Natural killer cell (primary cell): Measurements from ENCODE around the gene VSTM2B. TPM values are rescaled to one million over a fixed set of nuclear protein-coding genes. Genes with fewer than 3 reads are reported as not detected.
"Not testable (repeated sequence)": the region's sequence is repeated elsewhere in the genome, so short reads cannot be mapped to it uniquely, and the experiment has no call there.

ENCODE experiments used
- ATAC-seq, 3 donors: fragments of 150-1000 bp in 2 of 3; fragments of 200-7000 bp in 1 of 3; cut with Tn5 transposase; 1 replicate in 1 of 3; 2 replicates in 2 of 3; pipeline ENCODE4 v1.10.0; 2021; ENCODE audit warnings: mild to moderate bottlenecking in 2 of 3, moderate library complexity in 2 of 3
- DNase-seq, 2 donors: peaks; one replicate each; pipeline versions ENCODE4 v3.0.0 to v3.0.0-alpha.2; 2013 to 2021; ENCODE audit warnings: mixed read lengths in 1 of 2
- H3K27ac ChIP-seq: one replicate; pipeline ENCODE4 v1.5.1; 2013; ENCODE audit warnings: mild to moderate bottlenecking, low read length
- H3K27me3 ChIP-seq: one replicate; pipeline ENCODE4 v1.6.1; 2013; ENCODE audit warnings: low read length; ENCODE audit not compliant: control insufficient read depth, insufficient read depth
- H3K36me3 ChIP-seq: one replicate; pipeline ENCODE4 v1.6.1; 2013; ENCODE audit warnings: low read length; ENCODE audit not compliant: control insufficient read depth, insufficient read depth
- H3K4me1 ChIP-seq: one replicate; pipeline ENCODE4 v1.6.1; 2013; ENCODE audit warnings: low read length; ENCODE audit not compliant: control insufficient read depth, insufficient read depth
- H3K4me3 ChIP-seq: one replicate; pipeline ENCODE4 v1.5.1; 2013; ENCODE audit warnings: low read length
- H3K9me3 ChIP-seq: one replicate; pipeline ENCODE4 v1.6.1; 2013; ENCODE audit warnings: low read length; ENCODE audit not compliant: control insufficient read depth, insufficient read depth
- H3K27ac Mint-ChIP-seq, 2 donors: one replicate each; pipeline ENCODE4 v1.8.0; 2022; ENCODE audit warnings: mild to moderate bottlenecking in 2 of 2, mixed read lengths in 2 of 2, moderate library complexity in 1 of 2
- H3K27me3 Mint-ChIP-seq, 2 donors: one replicate each; pipeline ENCODE4 v1.8.0; 2022; ENCODE audit warnings: low read depth in 2 of 2, mixed read lengths in 2 of 2
- H3K36me3 Mint-ChIP-seq: one replicate; pipeline ENCODE4 v1.8.0; 2022; ENCODE audit warnings: mixed read lengths
- H3K4me1 Mint-ChIP-seq, 2 donors: one replicate each; pipeline ENCODE4 v1.8.0; 2022; ENCODE audit warnings: mixed read lengths in 2 of 2
- H3K4me3 Mint-ChIP-seq: one replicate; pipeline ENCODE4 v1.8.0; 2022; ENCODE audit warnings: mild to moderate bottlenecking, moderate library complexity, mixed read lengths
- H3K9me3 Mint-ChIP-seq, 2 donors: one replicate each; pipeline ENCODE4 v1.8.0; 2022; ENCODE audit warnings: mixed read lengths in 2 of 2
- CTCF ChIP-seq: fragments of 200-600 bp; IDR thresholded peaks from one replicate; pipeline ENCODE4 v1.8.0; 2022; ENCODE audit warnings: antibody characterized with exemption
- WGBS: methylation state at CpG from one replicate; pipeline ENCODE4 v1.1.7; 2013; ENCODE audit warnings: missing lambda C conversion rate; ENCODE audit not compliant: insufficient coverage; 5-methylcytosine and 5-hydroxymethylcytosine counted together
- intact Hi-C: fragments of 100-400 bp; cut with micrococcal nuclease; formaldehyde crosslinking; loops from one replicate; pipeline ENCODE4 v1.14.2; 2022
- total RNA-seq, 4 donors: library from RNA; stranded (reverse); fragments of 120-200 nt in 1 of 4; gene quantifications; one replicate each; pipeline versions ENCODE4 v1.2.3 to v1.2.4, GENCODE V29; 2013 to 2022

Gene VSTM2B
- total RNA-seq, 3 donors from 2014 or later (not counting 1 experiment from before 2014, with no cell fraction given): not detected

GRCh38 chr19:29551774-29552173, 26.0 kb downstream of the VSTM2B start:
- WGBS: 81% methylated on average over 3 of the region's 3 CpGs
- Histone ChIP-seq H3K36me3 (no peaks in the 10 kb centered on the region), H3K4me3 (no peak overlapping the region), H3K9me3 (no peaks in the 10 kb centered on the region), H3K27ac (no peak overlapping the region), H3K27me3 (no peaks in the 10 kb centered on the region), H3K4me1 (no peaks in the 10 kb centered on the region)
- peaks cover 6 to 12% of the 10 kb centered on the region in 2 donors for H3K9me3 Mint-ChIP-seq
- no peaks in the 10 kb centered on the region for H3K4me1 Mint-ChIP-seq
- H3K4me3 Mint-ChIP-seq: no peak overlapping the region
- H3K27me3 Mint-ChIP-seq: peaks cover 35 to 40% of the 10 kb centered on the region in 2 donors
- intact Hi-C loops: no loop called here
- ATAC-seq (no peak), DNase-seq (no peak)
- peaks cover 15% of the 10 kb centered on the region for H3K36me3 Mint-ChIP-seq
- no peak overlapping the region for H3K27ac Mint-ChIP-seq
- TF ChIP-seq CTCF: no peak

GRCh38 chr19:29552454-29553280, 26.9 kb downstream of the VSTM2B start:
- no peak for DNase-seq
- Mint-ChIP-seq H3K4me3 (no peak overlapping the region), H3K4me1 (no peaks in the 10 kb centered on the region), H3K9me3 (peaks cover 6 to 12% of the 10 kb centered on the region in 2 donors), H3K27me3 (peaks cover 34 to 38% of the 10 kb centered on the region in 2 donors), H3K27ac (no peak overlapping the region), H3K36me3 (peaks cover 15% of the 10 kb centered on the region)
- no peak for TF ChIP-seq CTCF
- no peak for ATAC-seq
- WGBS: 86% methylated on average over 6 of the region's 6 CpGs
- Histone ChIP-seq H3K27ac (no peak overlapping the region), H3K9me3 (no peaks in the 10 kb centered on the region), H3K27me3 (no peaks in the 10 kb centered on the region), H3K4me3 (no peak overlapping the region), H3K4me1 (no peaks in the 10 kb centered on the region), H3K36me3 (no peaks in the 10 kb centered on the region)
- intact Hi-C loops: no loop called here

GRCh38 chr19:29554149-29554548, 28.4 kb downstream of the VSTM2B start:
- Histone ChIP-seq H3K27me3 (no peaks in the 10 kb centered on the region), H3K27ac (no peak overlapping the region), H3K9me3 (no peaks in the 10 kb centered on the region), H3K4me3 (no peak overlapping the region), H3K4me1 (no peaks in the 10 kb centered on the region), H3K36me3 (no peaks in the 10 kb centered on the region)
- H3K9me3 Mint-ChIP-seq: peaks cover 8 to 15% of the 10 kb centered on the region in 2 donors
- no peak overlapping the region for H3K27ac Mint-ChIP-seq
- no peak for DNase-seq
- H3K4me3 Mint-ChIP-seq: no peak overlapping the region
- H3K27me3 Mint-ChIP-seq: peaks cover 32 to 37% of the 10 kb centered on the region in 2 donors
- intact Hi-C loops: no loop called here
- peaks cover 15% of the 10 kb centered on the region for H3K36me3 Mint-ChIP-seq
- no peak for TF ChIP-seq CTCF
- no peak for ATAC-seq
- H3K4me1 Mint-ChIP-seq: no peaks in the 10 kb centered on the region
- 80% methylated on average over 1 of the region's 1 CpG for WGBS

DNA sequence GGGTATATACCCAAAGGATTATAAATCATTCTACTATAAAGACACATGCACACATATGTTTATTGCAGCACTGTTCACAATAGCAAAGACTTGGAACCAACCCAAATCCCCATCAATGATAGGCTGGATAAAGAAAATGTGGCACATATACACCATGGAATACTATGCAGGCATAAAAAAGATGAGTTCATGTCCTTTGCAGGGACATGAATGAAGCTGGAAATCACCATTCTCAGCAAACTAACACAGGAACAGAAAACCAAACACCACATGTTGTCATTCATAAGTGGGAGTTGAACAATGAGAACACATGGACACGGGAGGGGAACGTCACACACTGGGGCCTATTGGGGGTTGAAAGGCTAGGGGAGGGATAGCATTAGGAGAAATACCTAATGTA, 33.3 kb downstream of the VSTM2B start:
- 94% methylated on average over 2 of the region's 2 CpGs for WGBS
- H3K4me1 Mint-ChIP-seq, H3K9me3 Mint-ChIP-seq, H3K27me3 ChIP-seq, H3K36me3 ChIP-seq, H3K27ac Mint-ChIP-seq, intact Hi-C loops, H3K4me3 ChIP-seq, ATAC-seq, H3K4me3 Mint-ChIP-seq, H3K36me3 Mint-ChIP-seq, H3K4me1 ChIP-seq, H3K9me3 ChIP-seq, H3K27ac ChIP-seq, DNase-seq: not testable (repeated sequence)
- peaks cover 23 to 29% of the 10 kb centered on the region in 2 donors for H3K27me3 Mint-ChIP-seq
